Left renal cortex interstitium (tissue), 4 donors: Measurements from ENCODE around the gene RAB36. TPM values are rescaled to one million over a fixed set of nuclear protein-coding genes. Genes with fewer than 3 reads are reported as not detected.

ENCODE experiments used
- DNase-seq, 4 donors: peaks; one replicate each; pipeline ENCODE4 v3.0.0-alpha.2; 2013; ENCODE audit warnings: low read depth in 4 of 4, low spot score in 2 of 4, missing footprints in 1 of 4
- polyA plus RNA-seq, 4 donors: library from polyadenylated mRNA; unstranded; fragments of 120-200 nt; gene quantifications; one replicate each; pipeline ENCODE4 v1.2.1, GENCODE V29; 2013; ENCODE audit not compliant: insufficient read length in 4 of 4

RAB36 gene
- polyA plus RNA-seq, 4 donors, result 14.0 to 21.0 (median 16.3) TPM

DNA sequence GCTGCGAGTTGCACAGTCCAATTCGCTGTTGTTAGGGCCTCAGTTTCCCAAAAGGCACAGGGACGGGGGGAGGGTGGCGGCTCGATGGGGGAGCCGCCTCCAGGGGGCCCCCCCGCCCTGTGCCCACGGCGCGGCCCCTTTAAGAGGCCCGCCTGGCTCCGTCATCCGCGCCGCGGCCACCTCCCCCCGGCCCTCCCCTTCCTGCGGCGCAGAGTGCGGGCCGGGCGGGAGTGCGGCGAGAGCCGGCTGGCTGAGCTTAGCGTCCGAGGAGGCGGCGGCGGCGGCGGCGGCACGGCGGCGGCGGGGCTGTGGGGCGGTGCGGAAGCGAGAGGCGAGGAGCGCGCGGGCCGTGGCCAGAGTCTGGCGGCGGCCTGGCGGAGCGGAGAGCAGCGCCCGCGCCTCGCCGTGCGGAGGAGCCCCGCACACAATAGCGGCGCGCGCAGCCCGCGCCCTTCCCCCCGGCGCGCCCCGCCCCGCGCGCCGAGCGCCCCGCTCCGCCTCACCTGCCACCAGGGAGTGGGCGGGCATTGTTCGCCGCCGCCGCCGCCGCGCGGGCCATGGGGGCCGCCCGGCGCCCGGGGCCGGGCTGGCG, 35.1 kb downstream of the RAB36 start, which contains the start of gene BCR:
BCR (plus strand) TSS at position 209 of the 592 bp plus-strand sequence. CDS start 452 bp downstream, outside the sequence.
- no peak for DNase-seq

DNA sequence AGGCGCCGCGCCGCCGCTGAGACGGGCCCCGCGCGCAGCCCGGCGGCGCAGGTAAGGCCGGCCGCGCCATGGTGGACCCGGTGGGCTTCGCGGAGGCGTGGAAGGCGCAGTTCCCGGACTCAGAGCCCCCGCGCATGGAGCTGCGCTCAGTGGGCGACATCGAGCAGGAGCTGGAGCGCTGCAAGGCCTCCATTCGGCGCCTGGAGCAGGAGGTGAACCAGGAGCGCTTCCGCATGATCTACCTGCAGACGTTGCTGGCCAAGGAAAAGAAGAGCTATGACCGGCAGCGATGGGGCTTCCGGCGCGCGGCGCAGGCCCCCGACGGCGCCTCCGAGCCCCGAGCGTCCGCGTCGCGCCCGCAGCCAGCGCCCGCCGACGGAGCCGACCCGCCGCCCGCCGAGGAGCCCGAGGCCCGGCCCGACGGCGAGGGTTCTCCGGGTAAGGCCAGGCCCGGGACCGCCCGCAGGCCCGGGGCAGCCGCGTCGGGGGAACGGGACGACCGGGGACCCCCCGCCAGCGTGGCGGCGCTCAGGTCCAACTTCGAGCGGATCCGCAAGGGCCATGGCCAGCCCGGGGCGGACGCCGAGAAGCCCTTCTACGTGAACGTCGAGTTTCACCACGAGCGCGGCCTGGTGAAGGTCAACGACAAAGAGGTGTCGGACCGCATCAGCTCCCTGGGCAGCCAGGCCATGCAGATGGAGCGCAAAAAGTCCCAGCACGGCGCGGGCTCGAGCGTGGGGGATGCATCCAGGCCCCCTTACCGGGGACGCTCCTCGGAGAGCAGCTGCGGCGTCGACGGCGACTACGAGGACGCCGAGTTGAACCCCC, 35.8 kb downstream of the RAB36 start:
- no peak for DNase-seq

DNA sequence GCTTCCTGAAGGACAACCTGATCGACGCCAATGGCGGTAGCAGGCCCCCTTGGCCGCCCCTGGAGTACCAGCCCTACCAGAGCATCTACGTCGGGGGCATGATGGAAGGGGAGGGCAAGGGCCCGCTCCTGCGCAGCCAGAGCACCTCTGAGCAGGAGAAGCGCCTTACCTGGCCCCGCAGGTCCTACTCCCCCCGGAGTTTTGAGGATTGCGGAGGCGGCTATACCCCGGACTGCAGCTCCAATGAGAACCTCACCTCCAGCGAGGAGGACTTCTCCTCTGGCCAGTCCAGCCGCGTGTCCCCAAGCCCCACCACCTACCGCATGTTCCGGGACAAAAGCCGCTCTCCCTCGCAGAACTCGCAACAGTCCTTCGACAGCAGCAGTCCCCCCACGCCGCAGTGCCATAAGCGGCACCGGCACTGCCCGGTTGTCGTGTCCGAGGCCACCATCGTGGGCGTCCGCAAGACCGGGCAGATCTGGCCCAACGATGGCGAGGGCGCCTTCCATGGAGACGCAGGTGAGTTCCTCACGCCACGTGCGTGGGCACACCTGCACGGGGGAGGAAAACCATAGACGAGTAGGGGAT, 36.5 kb downstream of the RAB36 start:
- no peak for DNase-seq

DNA sequence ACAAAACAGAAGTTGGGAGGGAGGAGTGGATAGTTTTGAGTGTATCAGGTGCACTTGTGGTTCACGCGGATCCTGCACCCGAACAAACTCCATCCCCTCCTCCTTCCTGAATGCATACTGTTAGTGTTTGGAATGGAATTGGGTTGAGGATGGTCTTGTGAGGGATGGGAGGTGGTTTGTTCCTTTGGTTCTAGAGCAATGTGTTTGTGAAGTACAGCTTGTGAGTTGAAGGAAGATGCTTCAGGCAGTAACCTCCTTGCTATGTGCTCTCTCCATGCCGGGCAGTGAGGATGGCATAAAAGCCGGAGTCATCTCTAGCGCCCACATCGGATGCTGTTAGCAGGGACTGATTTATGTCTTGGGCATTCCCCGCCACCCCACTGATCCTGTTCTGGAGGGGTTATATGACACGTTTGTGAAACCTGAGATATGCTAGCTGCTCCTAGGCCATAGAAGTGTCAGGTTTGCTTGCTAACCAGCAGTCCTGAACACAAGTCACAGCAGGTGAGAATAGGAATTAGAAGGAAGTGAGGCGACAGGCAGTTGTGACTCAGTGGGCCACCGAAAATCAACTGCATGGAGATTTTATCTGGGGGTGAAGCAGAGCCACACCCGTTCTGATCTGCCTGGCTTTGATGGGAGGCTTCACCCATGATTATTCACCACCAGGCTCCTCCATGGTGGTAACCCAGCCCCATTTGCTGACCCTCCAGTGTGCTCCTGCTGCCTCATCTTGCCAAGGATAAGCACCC, 37.2 kb downstream of the RAB36 start:
- DNase-seq, result no peak

GRCh38 chr22:23183061-23183698, 37.9 kb downstream of the RAB36 start:
- no peak for DNase-seq

DNA sequence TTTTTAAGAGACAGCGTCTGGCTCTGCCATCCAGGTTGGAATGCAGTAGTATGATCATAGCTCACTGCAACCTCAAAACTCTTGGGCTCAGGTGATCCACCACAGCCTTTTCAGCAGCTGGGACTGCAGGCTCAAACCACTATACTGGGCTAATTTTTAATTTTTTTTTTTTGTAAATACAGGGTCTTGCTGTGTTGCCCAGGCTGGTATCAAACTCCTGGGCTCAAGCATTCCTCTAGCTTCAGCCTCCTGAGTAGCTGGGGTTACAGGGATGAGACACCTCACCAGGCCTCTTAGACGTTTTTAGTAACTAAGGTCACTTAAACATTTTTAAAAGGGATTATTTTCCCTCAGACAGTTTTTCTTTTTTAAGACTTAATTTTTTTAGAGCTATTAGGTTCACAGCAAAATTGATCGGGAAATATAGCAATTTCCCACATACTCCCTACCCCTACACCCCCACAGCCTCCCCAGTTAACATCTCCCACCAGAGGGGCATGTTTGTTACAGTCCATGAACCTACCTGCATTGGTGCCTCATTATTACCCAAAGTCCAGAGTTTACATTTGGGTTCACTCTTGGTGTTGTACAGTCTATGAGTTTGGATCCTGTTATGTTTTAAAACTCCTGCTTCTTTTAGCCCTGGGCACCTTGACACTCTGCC, 39.0 kb downstream of the RAB36 start:
- DNase-seq, result no peak

- DNase-seq, result no peak
Measured at GRCh38 chr22:23184764-23185113, 39.5 kb downstream of the RAB36 start.

GRCh38 chr22:23187211-23187610, 41.9 kb downstream of the RAB36 start:
- DNase-seq, result no peak

DNA sequence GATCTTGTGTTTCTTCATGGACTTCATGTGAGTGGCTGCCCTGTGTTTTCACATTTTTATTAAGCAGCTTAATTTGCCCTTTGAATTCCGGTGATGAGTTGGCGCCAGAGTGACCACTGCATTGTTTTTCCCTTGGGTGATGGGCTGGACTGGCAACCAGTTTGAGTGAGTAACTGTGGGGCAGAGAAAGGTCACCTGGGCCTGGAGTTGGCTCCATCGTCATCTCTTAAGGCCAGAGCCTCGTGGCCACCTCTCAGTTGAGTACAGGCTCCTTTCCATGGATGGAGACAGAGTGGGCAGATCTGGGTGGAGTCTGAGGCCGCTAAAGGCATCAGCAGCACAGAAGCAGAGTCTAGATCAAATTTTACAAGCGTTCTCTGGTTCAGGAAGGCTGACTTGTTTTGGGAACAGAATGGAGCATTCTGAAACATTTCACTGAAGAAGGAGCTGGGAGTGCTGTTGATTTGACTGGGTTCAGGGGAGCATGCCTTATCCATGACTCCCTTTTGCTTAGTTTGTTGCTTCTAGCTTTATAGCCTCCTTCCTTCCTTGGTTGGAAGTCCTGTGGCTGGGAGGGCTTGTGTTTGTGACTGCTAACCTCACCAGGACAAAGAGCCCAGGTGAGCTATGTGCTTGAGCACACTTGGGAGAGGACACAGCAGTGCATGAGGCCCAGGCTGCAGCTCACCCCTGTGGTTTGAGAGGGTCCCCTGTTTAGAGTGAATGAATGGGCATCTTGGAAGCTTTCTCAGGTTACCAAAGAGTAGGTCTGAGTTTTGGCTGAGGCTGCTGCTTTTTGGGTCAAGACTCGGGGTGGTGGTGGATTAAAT, 42.8 kb downstream of the RAB36 start:
- DNase-seq, result no peak

- no peak for DNase-seq
Measured at GRCh38 chr22:23190526-23190925, 45.2 kb downstream of the RAB36 start.

DNA sequence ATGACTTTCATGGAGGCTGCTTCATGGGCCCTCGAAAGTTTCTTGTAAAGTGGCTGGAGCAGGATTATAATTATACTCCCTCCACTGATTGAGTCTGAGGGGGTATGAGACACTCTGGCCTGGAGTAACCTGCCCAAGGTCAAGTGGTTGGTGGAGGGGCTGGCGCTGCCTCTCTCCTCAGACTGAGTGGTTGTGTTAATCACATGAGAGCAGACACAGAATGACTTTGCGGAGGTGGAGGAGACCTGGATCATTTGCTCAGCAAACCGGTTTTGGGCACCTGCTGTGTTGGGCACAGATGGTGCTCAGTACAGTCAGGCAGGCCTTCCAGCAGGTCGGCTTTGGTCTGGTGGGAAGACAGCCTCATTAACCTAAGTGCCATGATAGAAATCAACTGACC, 46.9 kb downstream of the RAB36 start:
- no peak for DNase-seq

- no peak for DNase-seq
Measured at GRCh38 chr22:23192558-23192957, 47.3 kb downstream of the RAB36 start.

DNA sequence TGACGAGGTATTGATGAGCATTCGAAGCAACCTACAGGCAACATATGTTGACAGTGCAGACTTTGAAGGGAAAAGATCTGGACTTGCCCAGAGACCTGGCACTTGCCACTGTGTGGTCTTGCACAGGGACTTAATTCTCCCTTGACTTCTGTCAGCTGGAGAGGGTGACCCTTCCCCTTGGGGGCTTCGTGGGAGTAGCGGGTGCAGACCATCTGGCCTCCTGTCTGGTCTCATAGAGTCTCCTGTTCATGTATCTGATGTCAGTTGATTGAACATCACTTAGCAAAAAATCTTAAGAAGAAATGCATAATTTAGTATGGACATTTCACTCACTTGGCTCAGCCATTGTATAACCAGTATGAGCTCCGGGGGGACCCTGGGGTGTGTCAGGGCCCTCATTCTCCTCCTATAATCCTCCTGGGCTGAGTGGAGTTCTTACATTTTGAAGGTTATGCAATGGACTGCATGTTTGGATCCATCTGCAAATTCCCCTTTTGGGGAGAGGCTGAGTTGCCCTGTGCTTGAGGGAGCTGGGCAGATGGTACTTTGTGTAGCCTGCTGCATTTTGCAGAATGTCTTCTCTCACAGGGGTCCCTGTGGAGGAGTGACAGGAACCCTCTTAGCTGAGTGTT, 48.0 kb downstream of the RAB36 start:
- DNase-seq, result no peak

- no peak for DNase-seq
Measured at GRCh38 chr22:23193882-23194281, 48.6 kb downstream of the RAB36 start.

- no peak for DNase-seq
Measured at GRCh38 chr22:23196165-23196564, 50.9 kb downstream of the RAB36 start.

DNA sequence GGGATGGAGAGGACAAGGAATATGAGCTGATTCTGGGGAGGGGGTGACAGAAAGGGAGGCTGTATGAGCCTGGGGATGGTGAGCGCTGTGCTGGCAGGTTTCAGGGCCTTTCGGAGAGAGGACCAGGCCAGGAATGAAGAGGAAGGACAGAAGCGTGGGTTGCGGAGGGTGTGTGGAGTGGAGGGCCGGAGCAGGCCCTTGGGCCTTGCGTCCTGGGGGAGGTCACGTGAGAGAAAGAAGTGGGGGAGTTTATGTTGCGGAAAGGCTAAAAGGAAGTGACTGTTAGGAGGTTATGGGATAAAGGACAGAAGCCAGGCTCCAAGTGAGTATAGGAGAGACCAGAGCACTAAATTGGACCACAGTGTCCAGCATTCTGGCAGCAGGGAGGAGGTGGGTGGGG, 52.6 kb downstream of the RAB36 start:
- DNase-seq, result no peak

- no peak for DNase-seq
Measured at GRCh38 chr22:23199159-23199558, 53.9 kb downstream of the RAB36 start.

DNA sequence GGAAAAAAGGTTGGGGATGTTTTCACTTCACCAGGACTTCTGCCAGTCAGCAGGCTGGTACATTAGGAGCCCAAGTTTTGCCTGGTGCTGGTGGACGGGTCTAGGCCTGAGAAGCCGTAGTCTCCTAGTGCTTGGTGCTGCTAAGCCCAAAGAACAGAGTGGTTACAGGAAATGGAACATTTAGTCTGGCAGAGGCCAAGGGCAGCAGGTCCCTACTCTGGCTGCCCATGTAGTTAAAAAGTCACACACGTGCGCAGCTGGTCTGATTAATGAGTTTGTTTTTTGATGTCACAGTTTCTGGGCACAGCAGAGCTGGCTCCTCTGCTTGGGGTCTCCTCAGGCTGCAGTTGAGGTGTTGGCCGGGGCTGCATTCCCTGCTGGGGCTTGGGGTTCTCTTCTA, 55.6 kb downstream of the RAB36 start:
- no peak for DNase-seq
